Stimulated activated CD8-positive, alpha-beta memory T cell treated with anti-CD3 and anti-CD28 coated beads, Interleukin-7, amount 100 ng/mL, for 4 hours (primary cell): ENCODE data around the gene GLB1L.
"Not testable (repeated sequence)": the region's sequence is repeated elsewhere in the genome, so short reads cannot be mapped to it uniquely, and the experiment has no call there.

Experiments used
- DNase-seq, 2 donors: peaks; one replicate each; pipeline ENCODE4 v3.0.0-alpha.2; 2020; ENCODE audit warnings: low read depth in 2 of 2

GLB1L gene

GRCh38 chr2:219245148-219245898 is at the start of gene GLB1L, which contains the start of gene STK16:
TSS of gene GLB1L (minus strand) at chr2:219245444. CDS start at chr2:219243573, 1,871 bp downstream.
TSS of gene STK16 (plus strand) at chr2:219245479. CDS start at chr2:219246000, 521 bp downstream.
- peak; percentile 78 to 84 for DNase-seq

GRCh38 chr2:219294356-219295351 is 49.4 kb upstream of the GLB1L start:
- DNase-seq = peak; percentile 74 to 82

- DNase-seq = no peak
These were observed 48.5 kb upstream of the GLB1L start for GRCh38 chr2:219293736-219294231.

GRCh38 chr2:219292616-219293015 is 47.4 kb upstream of the GLB1L start:
- DNase-seq = no peak

- no peak for DNase-seq
These were observed 46.8 kb upstream of the GLB1L start for GRCh38 chr2:219291910-219292490.

- no peak for DNase-seq
These were observed 46.1 kb upstream of the GLB1L start for GRCh38 chr2:219291394-219291793.

GRCh38 chr2:219290381-219291171 is 45.3 kb upstream of the GLB1L start:
- no peak for DNase-seq

GRCh38 chr2:219289537-219290361 is 44.5 kb upstream of the GLB1L start:
- DNase-seq = no peak

- DNase-seq = no peak
These were observed 43.9 kb upstream of the GLB1L start for GRCh38 chr2:219289195-219289536.

GRCh38 chr2:219287580-219288265 is 42.5 kb upstream of the GLB1L start:
- DNase-seq = no peak

GRCh38 chr2:219287116-219287440 is 41.8 kb upstream of the GLB1L start:
- not testable (repeated sequence) for DNase-seq

GRCh38 chr2:219286436-219287115 is 41.3 kb upstream of the GLB1L start:
- no peak for DNase-seq

GRCh38 chr2:219285894-219286425 is 40.7 kb upstream of the GLB1L start:
- no peak for DNase-seq

- no peak for DNase-seq
These were observed 40.1 kb upstream of the GLB1L start for GRCh38 chr2:219285373-219285735.

GRCh38 chr2:219284501-219285372 is 39.5 kb upstream of the GLB1L start:
- no peak for DNase-seq

- no peak for DNase-seq
These were observed 37.8 kb upstream of the GLB1L start for GRCh38 chr2:219282943-219283581.

- DNase-seq = no peak
These were observed 37.1 kb upstream of the GLB1L start for GRCh38 chr2:219282375-219282774.

- DNase-seq = no peak
These were observed 36.3 kb upstream of the GLB1L start for GRCh38 chr2:219281588-219281987.
